Diencephalon (tissue), 1 donor: ENCODE data around the gene ZMIZ2. TPM values are rescaled to one million over a fixed set of nuclear protein-coding genes. Genes with fewer than 3 reads are reported as not detected.

Experiments
- total RNA-seq: library from RNA; depleted of rRNA; stranded (reverse); fragments of >200 nt; gene quantifications from one replicate; pipeline ENCODE4 v1.2.3, GENCODE V29; 2014

Gene ZMIZ2
- total RNA-seq = 20.3 TPM

GRCh38 chr7:44748045-44748947 is at the start of gene ZMIZ2:
Gene ZMIZ2, plus strand, starts transcription at chr7:44748847. Its CDS starts 7,403 bp downstream, at chr7:44756250.

GRCh38 chr7:44796504-44797328 is 48.1 kb downstream of the ZMIZ2 start, which contains the start of gene PPIA:
Gene PPIA, plus strand, starts transcription at chr7:44796681. Its CDS starts 44 bp downstream, at chr7:44796725.

Other genes starting within 250 kb of the ZMIZ2 start
- not detected for gene NPC1L1, start 207.5 kb upstream of the ZMIZ2 start, total RNA-seq
- gene DDX56, start 174.9 kb upstream of the ZMIZ2 start, total RNA-seq = 39.7 TPM
- gene TMED4, start 166.6 kb upstream of the ZMIZ2 start, total RNA-seq = 61.6 TPM
- 60.9 TPM for gene OGDH, start 142.2 kb upstream of the ZMIZ2 start, total RNA-seq
- 674 TPM for gene PPIA, start 47.8 kb downstream of the ZMIZ2 start, total RNA-seq
- gene H2AZ2, start 99.2 kb downstream of the ZMIZ2 start, total RNA-seq = 208 TPM
- 38.5 TPM for gene PURB, start 136.7 kb downstream of the ZMIZ2 start, total RNA-seq
- 0.46 TPM for gene MYO1G, start 230.2 kb downstream of the ZMIZ2 start, total RNA-seq